B cell (primary cell): Measurements from ENCODE around the gene KDM4D. TPM values are rescaled to one million over a fixed set of nuclear protein-coding genes. Genes with fewer than 3 reads are reported as not detected.

ENCODE experiments used
- ATAC-seq: fragments of 200-7000 bp; cut with Tn5 transposase; one replicate; pipeline ENCODE4 v1.10.0; 2021; ENCODE audit warnings: low read depth, mild to moderate bottlenecking, moderate number of reproducible peaks, moderate library complexity
- CTCF ChIA-PET: fragments of 350-600 bp; sonication (Branson Sonifier 250); formaldehyde crosslinking; loops from one replicate; lab custom pipeline; 2021; ENCODE audit warnings: antibody characterized with exemption, inconsistent platforms; lab: Charles Lee
- POLR2A ChIA-PET: fragments of 350-600 bp; sonication (Branson Sonifier 250); formaldehyde crosslinking; loops from one replicate; lab custom pipeline; 2021; ENCODE audit warnings: antibody characterized with exemption; lab: Charles Lee
- DNase-seq: peaks from one replicate; pipeline ENCODE4 v3.0.0; 2013
- H2AFZ ChIP-seq: 2 replicates; pipeline ENCODE4 v1.6.1; 2012; ENCODE audit warnings: mild to moderate bottlenecking, low read depth, low read length; ENCODE audit not compliant: insufficient read depth, poor library complexity, severe bottlenecking
- H3K27ac ChIP-seq, 2 donors: 1 replicate in 1 of 2; 2 replicates in 1 of 2; pipeline ENCODE4 v1.5.1; 2012 to 2013; ENCODE audit warnings: low read length in 2 of 2, mild to moderate bottlenecking in 2 of 2, moderate library complexity in 1 of 2
- H3K27me3 ChIP-seq, 4 experiments: fragments of 200-600 bp in 1 of 4; sonication (generic) in 1 of 4; replicated peaks in 1 of 4; 1 replicate in 2 of 4; 2 replicates in 2 of 4; pipeline versions ENCODE4 v1.6.1 to v1.7.0; 2013 to 2016; ENCODE audit warnings: low read length in 3 of 4, mild to moderate bottlenecking in 2 of 4, mixed read lengths in 1 of 4, moderate library complexity in 1 of 4; ENCODE audit not compliant: insufficient read depth in 4 of 4, control insufficient read depth in 3 of 4; ENCODE audit errors: control extremely low read depth in 1 of 4
- H3K36me3 ChIP-seq, 2 experiments: replicated peaks in 1 of 2; 1 replicate in 1 of 2; 2 replicates in 1 of 2; pipeline versions ENCODE4 v1.6.1 to v1.7.1; 2013; ENCODE audit warnings: low read length in 1 of 2; ENCODE audit not compliant: insufficient read depth in 2 of 2, control insufficient read depth in 1 of 2; ENCODE audit errors: control extremely low read depth in 1 of 2, extremely low read depth in 1 of 2
- H3K4me1 ChIP-seq, 2 donors: fragments of 200-600 bp in 1 of 2; sonication (generic) in 1 of 2; 1 replicate in 1 of 2; 2 replicates in 1 of 2; pipeline versions ENCODE4 v1.5.1 to v1.6.1; 2013 to 2017; ENCODE audit warnings: low read length in 2 of 2; ENCODE audit not compliant: control insufficient read depth in 2 of 2, insufficient read depth in 2 of 2
- H3K4me2 ChIP-seq: replicated peaks from 2 replicates; pipeline ENCODE3; 2012; ENCODE audit warnings: mild to moderate bottlenecking, low read depth, low read length; ENCODE audit not compliant: poor library complexity, severe bottlenecking
- H3K4me3 ChIP-seq, 5 experiments: fragments of 200-600 bp in 1 of 5; sonication (generic) in 1 of 5; 1 replicate in 3 of 5; 2 replicates in 2 of 5; pipeline versions ENCODE4 v1.5.1 to v1.7.0; 2011 to 2016; ENCODE audit warnings: low read length in 4 of 5, mild to moderate bottlenecking in 4 of 5, low read depth in 2 of 5, control low read depth in 1 of 5, moderate library complexity in 1 of 5; ENCODE audit not compliant: insufficient read depth in 1 of 5; ENCODE audit errors: control extremely low read depth in 1 of 5, extremely low read depth in 1 of 5
- H3K79me2 ChIP-seq: fragments of 200-600 bp; sonication (generic); one replicate; pipeline ENCODE4 v1.6.0; 2016; ENCODE audit warnings: low read length; ENCODE audit not compliant: control insufficient read depth, insufficient read depth
- H3K9ac ChIP-seq: fragments of 200-600 bp; sonication (generic); 2 replicates; pipeline ENCODE4 v1.6.1; 2017; ENCODE audit warnings: mild to moderate bottlenecking, low read length, moderate library complexity
- H3K9me3 ChIP-seq, 3 donors: one replicate each; pipeline versions ENCODE4 v1.6.1 to v1.7.1; 2013; ENCODE audit warnings: low read length in 2 of 3; ENCODE audit not compliant: control insufficient read depth in 2 of 3, insufficient read depth in 1 of 3; ENCODE audit errors: control extremely low read depth in 1 of 3
- H4K20me1 ChIP-seq: 2 replicates; pipeline ENCODE4 v1.6.0; 2012; ENCODE audit warnings: mild to moderate bottlenecking, low read length; ENCODE audit not compliant: insufficient read depth, control insufficient read depth, poor library complexity, severe bottlenecking
- H3K27ac Mint-ChIP-seq: one replicate; pipeline ENCODE4 v1.8.0; 2021; ENCODE audit warnings: mixed read lengths
- H3K27me3 Mint-ChIP-seq: one replicate; pipeline ENCODE4 v1.8.0; 2021; ENCODE audit warnings: mixed read lengths
- H3K4me1 Mint-ChIP-seq: one replicate; pipeline ENCODE4 v1.8.0; 2021; ENCODE audit warnings: mixed read lengths
- H3K4me3 Mint-ChIP-seq: one replicate; pipeline ENCODE4 v1.8.0; 2021; ENCODE audit warnings: mixed read lengths
- H3K9me3 Mint-ChIP-seq: one replicate; pipeline ENCODE4 v1.8.0; 2022; ENCODE audit warnings: mixed read lengths; ENCODE audit not compliant: insufficient read depth
- EZH2 ChIP-seq: IDR thresholded peaks from 2 replicates; pipeline ENCODE4 v1.6.1; 2012; ENCODE audit warnings: borderline replicate concordance, low read depth, mild to moderate bottlenecking, moderate library complexity, low read length; ENCODE audit not compliant: insufficient read depth, poor library complexity, severe bottlenecking
- WGBS: methylation state at CpG from one replicate; pipeline ENCODE4 v1.1.5; 2013; ENCODE audit warnings: missing lambda C conversion rate; ENCODE audit not compliant: insufficient coverage; 5-methylcytosine and 5-hydroxymethylcytosine counted together
- intact Hi-C: fragments of 100-400 bp; cut with micrococcal nuclease; formaldehyde crosslinking; loops from one replicate; pipeline ENCODE4 v1.10.0; 2022
- polyA plus RNA-seq: library from polyadenylated mRNA; depleted of rRNA; stranded (reverse); fragments of >200 nt; gene quantifications from 2 replicates; pipeline ENCODE4 v1.2.3, GENCODE V29; 2012
- total RNA-seq, 2 donors: library from RNA; stranded (reverse); fragments of 120-200 nt in 1 of 2; gene quantifications; 1 replicate in 1 of 2; 2 replicates in 1 of 2; pipeline versions ENCODE4 v1.2.3 to v1.2.4, GENCODE V29; 2013 to 2022
- TF ChIP-seq, protein P1 (sequence below): fragments of 200-600 bp; IDR thresholded peaks from one replicate; pipeline ENCODE4 v1.8.0; 2022; ENCODE audit warnings: antibody characterized with exemption, mild to moderate bottlenecking

The KDM4D gene
- total and polyA plus RNA-seq, 2 donors (not counting 1 experiment from before 2014, with no cell fraction given): 0.44 to 0.58 TPM

DNA sequence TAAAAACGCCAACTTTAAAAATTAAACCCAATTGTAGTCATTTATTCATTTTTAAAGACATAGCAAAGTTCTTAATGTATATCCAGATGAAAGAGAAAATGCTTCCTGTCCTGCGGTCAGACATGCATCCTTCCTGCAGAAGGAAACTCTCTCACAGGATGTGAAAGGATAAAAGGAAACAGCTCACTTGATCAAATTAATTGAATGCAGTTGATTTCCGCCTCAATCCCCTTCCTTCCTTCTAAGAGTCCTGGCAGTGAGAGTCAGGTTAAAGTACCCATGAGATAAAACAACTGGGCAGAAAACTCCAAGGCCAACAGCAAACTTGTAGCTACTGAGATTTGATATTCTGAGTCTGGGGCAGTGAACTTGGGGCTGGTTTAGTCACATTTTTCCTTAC lies 38.7 kb upstream of the KDM4D start:
- no peak overlapping the region for H3K4me3 Mint-ChIP-seq
- H3K9ac ChIP-seq: no peak overlapping the region
- no peaks in the 10 kb centered on the region for H3K36me3 ChIP-seq
- H3K4me1 ChIP-seq: no peaks in the 10 kb centered on the region
- ATAC-seq (no peak), DNase-seq (no peak)
- H3K27me3 ChIP-seq: no peaks in the 10 kb centered on the region
- H3K79me2 ChIP-seq: no peaks in the 10 kb centered on the region
- no peak overlapping the region for H2AFZ ChIP-seq
- WGBS: no CpG with 5 or more reads among the region's 3 CpGs
- H4K20me1 ChIP-seq: no peaks in the 10 kb centered on the region
- no peak for TF ChIP-seq EZH2
- TF ChIP-seq, protein P1, sequence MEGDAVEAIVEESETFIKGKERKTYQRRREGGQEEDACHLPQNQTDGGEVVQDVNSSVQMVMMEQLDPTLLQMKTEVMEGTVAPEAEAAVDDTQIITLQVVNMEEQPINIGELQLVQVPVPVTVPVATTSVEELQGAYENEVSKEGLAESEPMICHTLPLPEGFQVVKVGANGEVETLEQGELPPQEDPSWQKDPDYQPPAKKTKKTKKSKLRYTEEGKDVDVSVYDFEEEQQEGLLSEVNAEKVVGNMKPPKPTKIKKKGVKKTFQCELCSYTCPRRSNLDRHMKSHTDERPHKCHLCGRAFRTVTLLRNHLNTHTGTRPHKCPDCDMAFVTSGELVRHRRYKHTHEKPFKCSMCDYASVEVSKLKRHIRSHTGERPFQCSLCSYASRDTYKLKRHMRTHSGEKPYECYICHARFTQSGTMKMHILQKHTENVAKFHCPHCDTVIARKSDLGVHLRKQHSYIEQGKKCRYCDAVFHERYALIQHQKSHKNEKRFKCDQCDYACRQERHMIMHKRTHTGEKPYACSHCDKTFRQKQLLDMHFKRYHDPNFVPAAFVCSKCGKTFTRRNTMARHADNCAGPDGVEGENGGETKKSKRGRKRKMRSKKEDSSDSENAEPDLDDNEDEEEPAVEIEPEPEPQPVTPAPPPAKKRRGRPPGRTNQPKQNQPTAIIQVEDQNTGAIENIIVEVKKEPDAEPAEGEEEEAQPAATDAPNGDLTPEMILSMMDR: no peak
- no peak overlapping the region for H3K4me3 ChIP-seq
- H3K27ac ChIP-seq: no peak overlapping the region
- H3K4me1 Mint-ChIP-seq: no peaks in the 10 kb centered on the region
- no peaks in the 10 kb centered on the region for H3K9me3 ChIP-seq
- ChIA-PET CTCF (no interaction called here), POLR2A (no interaction called here)
- no peaks in the 10 kb centered on the region for H3K9me3 Mint-ChIP-seq
- H3K4me2 ChIP-seq: no peak overlapping the region
- peaks cover 10% of the 10 kb centered on the region for H3K27me3 Mint-ChIP-seq
- intact Hi-C loops: no loop called here
- H3K27ac Mint-ChIP-seq: no peak overlapping the region

DNA sequence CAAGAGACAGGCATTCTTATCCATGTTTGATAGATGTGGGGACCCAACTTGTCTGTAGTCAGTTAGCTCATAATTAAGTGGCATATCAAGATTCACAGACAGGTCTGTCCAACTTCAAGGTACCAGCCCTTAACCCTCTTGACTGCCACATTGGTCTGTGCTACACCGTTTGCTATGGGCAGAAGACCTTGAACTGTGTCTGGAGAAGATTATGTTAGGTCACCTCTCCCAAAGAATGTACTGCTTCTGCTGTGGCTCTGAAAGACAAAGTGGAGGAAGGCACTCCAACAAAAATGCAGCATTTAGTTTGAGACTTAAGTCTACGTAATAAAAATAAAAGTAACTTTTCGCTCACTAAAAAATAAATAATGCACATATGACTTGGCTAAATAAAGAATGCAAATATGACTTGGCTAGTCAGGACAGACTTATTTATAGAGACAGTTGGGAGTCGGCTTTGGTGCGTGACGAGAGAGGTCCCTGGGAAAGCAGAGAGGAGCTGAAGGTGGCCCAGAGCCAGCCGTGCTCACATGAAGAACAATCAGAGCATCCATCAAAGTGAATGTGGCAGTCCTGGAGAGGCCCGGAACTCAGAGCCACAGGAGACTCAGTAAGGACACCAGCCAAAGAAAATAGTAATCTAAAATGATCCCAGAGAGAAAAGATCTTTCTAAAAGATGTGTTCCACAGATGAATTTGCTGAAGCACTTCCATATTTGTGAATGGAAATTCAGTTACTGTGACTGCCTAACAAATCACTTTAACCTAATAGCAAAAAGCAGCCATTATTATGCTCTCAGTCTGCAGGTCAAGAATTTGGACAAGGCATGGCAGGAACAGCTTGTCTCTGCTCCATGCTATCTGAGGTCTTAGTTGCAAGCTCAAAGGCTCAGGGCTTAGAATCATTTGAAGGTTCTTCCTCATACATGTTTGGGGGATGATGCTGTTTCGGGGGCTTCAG lies 35.1 kb upstream of the KDM4D start:
- ATAC-seq: no peak
- Mint-ChIP-seq H3K4me1 (no peaks in the 10 kb centered on the region), H3K4me3 (no peak overlapping the region), H3K9me3 (no peaks in the 10 kb centered on the region), H3K27me3 (peaks cover 13% of the 10 kb centered on the region), H3K27ac (no peak overlapping the region)
- peaks cover 0 to 4% (median 0%) of the 10 kb centered on the region in 3 donors for H3K9me3 ChIP-seq
- no peak overlapping the region for H3K27ac ChIP-seq
- H3K9ac ChIP-seq: no peak overlapping the region
- POLR2A ChIA-PET: no interaction called here
- intact Hi-C loops: no loop called here
- no peak for DNase-seq
- H2AFZ ChIP-seq: no peak overlapping the region
- WGBS: 97% methylated on average over 5 of the region's 9 CpGs
- H3K4me1 ChIP-seq: no peaks in the 10 kb centered on the region
- H3K4me3 ChIP-seq: no peak overlapping the region
- no peaks in the 10 kb centered on the region for H3K36me3 ChIP-seq
- H3K79me2 ChIP-seq: no peaks in the 10 kb centered on the region
- CTCF ChIA-PET: no interaction called here
- TF ChIP-seq, protein P1: no peak
- no peak for TF ChIP-seq EZH2
- no peak overlapping the region for H3K4me2 ChIP-seq
- H3K27me3 ChIP-seq: no peaks in the 10 kb centered on the region
- no peaks in the 10 kb centered on the region for H4K20me1 ChIP-seq
